K562 (cell line): ENCODE data around the gene KNSTRN. TPM values are rescaled to one million over a fixed set of nuclear protein-coding genes. Genes with fewer than 3 reads are reported as not detected.

Source experiments
- ARID4B ChIP-seq: sonication (generic); formaldehyde crosslinking; IDR thresholded peaks from 2 replicates; pipeline ENCODE4 v1.8.0; 2022; ENCODE audit warnings: mild to moderate bottlenecking, missing genetic modification reagents
- BRD9 ChIP-seq: fragments of 450-650 bp; IDR thresholded peaks from 2 replicates; pipeline ENCODE4 v1.6.1; 2018; ENCODE audit warnings: low read depth; ENCODE audit not compliant: partially characterized antibody
- EHMT2 ChIP-seq: fragments of 450-650 bp; IDR thresholded peaks from 2 replicates; pipeline ENCODE4 v1.6.1; 2018; ENCODE audit warnings: antibody characterized with exemption
- EP400 ChIP-seq: fragments of 450-650 bp; IDR thresholded peaks from 2 replicates; pipeline ENCODE4 v1.6.1; 2017; ENCODE audit warnings: antibody characterized with exemption, mild to moderate bottlenecking, moderate library complexity
- FOXM1 ChIP-seq, 2 experiments: fragments of 450-650 bp in 1 of 2; sonication (generic) in 1 of 2; formaldehyde crosslinking in 1 of 2; IDR thresholded peaks; 2 replicates each; pipeline versions ENCODE4 v1.6.1 to v1.9.0; 2017 to 2022; ENCODE audit warnings: low read depth in 2 of 2, mild to moderate bottlenecking in 2 of 2, missing genetic modification reagents in 1 of 2, moderate library complexity in 1 of 2
- GABPB2 ChIP-seq: fragments of 250-450 bp; sonication (Bioruptor Pico); conservative IDR thresholded peaks from 2 replicates; pipeline ENCODE4 v1.5.1; 2021; ENCODE audit warnings: mild to moderate bottlenecking
- GTF2B ChIP-seq: IDR thresholded peaks from 2 replicates; pipeline ENCODE4 v1.6.1; 2011; ENCODE audit not compliant: insufficient read length; ENCODE audit errors: extremely low read depth
- HMGN3 ChIP-seq: IDR thresholded peaks from 2 replicates; pipeline ENCODE4 v1.6.1; 2011; ENCODE audit warnings: borderline replicate concordance, low read depth, mild to moderate bottlenecking, mixed read lengths, low read length; ENCODE audit not compliant: insufficient read length; ENCODE audit errors: extremely low read depth
- MAZ ChIP-seq, 2 experiments: fragments of 450-650 bp in 1 of 2; sonication (generic) in 1 of 2; formaldehyde crosslinking; IDR thresholded peaks in 1 of 2; conservative IDR thresholded peaks in 1 of 2; 2 replicates each; pipeline versions ENCODE4 v1.4.0 to v1.5.0; 2020; ENCODE audit warnings: mild to moderate bottlenecking in 1 of 2, missing genetic modification reagents in 1 of 2
- NFRKB ChIP-seq: fragments of 450-650 bp; IDR thresholded peaks from 2 replicates; pipeline ENCODE4 v1.6.1; 2016; ENCODE audit warnings: low read depth
- SMARCA5 ChIP-seq: fragments of 450-650 bp; IDR thresholded peaks from 2 replicates; pipeline ENCODE4 v1.6.1; 2016
- SRF ChIP-seq, 2 experiments: fragments of 250-450, 450-650 bp in 1 of 2; sonication (Bioruptor Pico) in 1 of 2; sonication (generic) in 1 of 2; formaldehyde crosslinking; IDR thresholded peaks; 2 replicates each; pipeline versions ENCODE4 v1.5.0 to v1.5.1; 2020 to 2022; ENCODE audit warnings: mild to moderate bottlenecking in 1 of 2, missing genetic modification reagents in 1 of 2
- TBP ChIP-seq: optimal IDR thresholded peaks from 2 replicates; pipeline ENCODE3; 2011; ENCODE audit warnings: low read depth, low read length, improper control_type of control experiment
- TEAD1 ChIP-seq, 2 experiments: fragments of 450-650 bp in 1 of 2; sonication (generic) in 1 of 2; formaldehyde crosslinking; IDR thresholded peaks; 2 replicates each; pipeline versions ENCODE4 v1.4.0 to v1.8.0; 2020 to 2022; ENCODE audit warnings: mild to moderate bottlenecking in 2 of 2, missing genetic modification reagents in 1 of 2
- XRCC4 ChIP-seq: IDR thresholded peaks from one replicate; pipeline ENCODE4 v1.6.1; 2011; ENCODE audit not compliant: insufficient read depth, insufficient read length; ENCODE audit errors: extremely low read depth
- ZBTB49 ChIP-seq: sonication (generic); formaldehyde crosslinking; IDR thresholded peaks from 2 replicates; pipeline ENCODE4 v1.8.0; 2022; ENCODE audit warnings: missing genetic modification reagents, mild to moderate bottlenecking, borderline replicate concordance
- ZKSCAN1 ChIP-seq: fragments of 150-350 bp; IDR thresholded peaks from 2 replicates; pipeline ENCODE4 v1.6.1; 2016; ENCODE audit warnings: low read depth, low read length
- ZNF24 ChIP-seq: fragments of 450-650 bp; IDR thresholded peaks from 2 replicates; pipeline ENCODE4 v1.6.1; 2016
- ZNF253 ChIP-seq: fragments of 250-450 bp; sonication (Bioruptor Pico); conservative IDR thresholded peaks from 2 replicates; pipeline ENCODE4 v1.6.1; 2021; ENCODE audit warnings: mild to moderate bottlenecking
- ZNF589 ChIP-seq: fragments of 200-800 bp; sonication (Bioruptor generic); IDR thresholded peaks from 2 replicates; pipeline ENCODE4 v1.6.1; 2016; ENCODE audit warnings: low read depth, missing genetic modification characterization, missing compliant biosample characterization
- polyA plus RNA-seq, 8 experiments: library from polyadenylated mRNA; depleted of rRNA in 4 of 8; stranded (reverse) in 5 of 8; unstranded in 3 of 8; fragments of >200 nt; fragmentation: Nextera tagmentation in 2 of 8; fragmentation: Illumina TruSeq in 1 of 8; extraction: Ambion mirVana in 2 of 8; extraction: Trizol in 1 of 8; gene quantifications; 2 replicates each; pipeline versions ENCODE4 v1.2.1 to v1.2.3, GENCODE V29; 2011 to 2014; ENCODE audit warnings: inconsistent platforms in 1 of 8, missing spikeins in 1 of 8
- total RNA-seq, 7 experiments: library from RNA; depleted of rRNA in 6 of 7; stranded (reverse); fragments of >200 nt in 6 of 7; fragmentation: Illumina TruSeq in 2 of 7; extraction: Trizol in 2 of 7; gene quantifications; 2 replicates each; pipeline versions ENCODE4 v1.2.1 to v1.2.3, GENCODE V29; 2011 to 2021; ENCODE audit warnings: low replicate concordance in 1 of 7

The KNSTRN gene
- total and polyA plus RNA-seq, 9 of the 15 experiments (the other 6 are each of a cell fraction or from before 2014, with no cell fraction given): 48.7 to 88.2 (median 66.3) TPM

GRCh38 chr15:40436116-40436891 lies 53.8 kb downstream of the KNSTRN start (continued):
- TF ChIP-seq FOXM1 (IDR thresholded peaks at IDR 0.05; ENCODE audit: low read depth): no peak
- TF ChIP-seq FOXM1 (CRISPR knock-in tag; IDR thresholded peaks at IDR 0.05; ENCODE audit: low read depth): no peak
- peak; percentile 43 for TF ChIP-seq TBP
- no peak for TF ChIP-seq ZNF24
- 0 out of 2 replicates have a peak, but pooled peaks have one; percentile 44 for TF ChIP-seq NFRKB
- TF ChIP-seq GTF2B: no peak
- TF ChIP-seq SRF (CRISPR knock-in tag; IDR thresholded peaks at IDR 0.05): no peak
- 0 out of 4 replicates have a peak, but pooled peaks of 1 of the 2 experiments have one; percentile 40 for TF ChIP-seq TEAD1 (CRISPR knock-in tag; IDR thresholded peaks at IDR 0.05)
- no peak for TF ChIP-seq GABPB2 (CRISPR knock-in tag)
- TF ChIP-seq MAZ (CRISPR knock-in tag; conservative IDR thresholded peaks at IDR 0.05 in 1 of 2, IDR thresholded peaks at IDR 0.05 in 1 of 2): peak; percentile 26 to 59; a peak in 2 of 4 replicates
- no peak for TF ChIP-seq ZNF589 (CRISPR knock-in tag)
- no peak for TF ChIP-seq EHMT2
- TF ChIP-seq ZBTB49 (CRISPR knock-in tag): no peak
- TF ChIP-seq SMARCA5: no peak
- TF ChIP-seq XRCC4: no peak
- TF ChIP-seq HMGN3: peak; percentile 15
- TF ChIP-seq EP400: 0 out of 2 replicates have a peak, but pooled peaks have one; percentile 14
- TF ChIP-seq ZNF253 (CRISPR knock-in tag): no peak
- no peak for TF ChIP-seq ZKSCAN1
- TF ChIP-seq ARID4B (CRISPR knock-in tag): 0 out of 2 replicates have a peak, but pooled peaks have one; percentile 49
- peak; percentile 66 for TF ChIP-seq BRD9
